PFSK-1 (cell line): ENCODE results near the gene HEATR5B.

Experiments used
- FOXP2 ChIP-seq: optimal IDR thresholded peaks from 2 replicates; pipeline ENCODE3; 2011; ENCODE audit warnings: borderline replicate concordance, control low read depth, inconsistent platforms; ENCODE audit not compliant: insufficient read depth; ENCODE audit errors: extremely low read length, extremely low read depth
- POLR2AphosphoS5 ChIP-seq: IDR thresholded peaks from 2 replicates; pipeline ENCODE4 v1.6.1; 2012; ENCODE audit warnings: low read depth, mild to moderate bottlenecking, control low read depth, low read length, moderate library complexity
- REST ChIP-seq, 2 experiments: IDR thresholded peaks; 2 replicates each; pipeline versions ENCODE4 v1.6.1 to v1.8.0; 2011 to 2012; ENCODE audit warnings: low read depth in 2 of 2, low read length in 2 of 2, control low read depth in 1 of 2, inconsistent platforms in 1 of 2, mild to moderate bottlenecking in 1 of 2, moderate library complexity in 1 of 2; ENCODE audit not compliant: insufficient read depth in 1 of 2
- SIN3A ChIP-seq: IDR thresholded peaks from 2 replicates; pipeline ENCODE4 v1.6.1; 2012; ENCODE audit warnings: mild to moderate bottlenecking, low read length, moderate library complexity, borderline replicate concordance; ENCODE audit not compliant: insufficient read depth
- TAF1 ChIP-seq: IDR thresholded peaks from 2 replicates; pipeline ENCODE4 v1.6.1; 2012; ENCODE audit warnings: low read length, control low read depth, borderline replicate concordance; ENCODE audit not compliant: insufficient read depth

The HEATR5B gene

GRCh38 chr2:37026050-37026449 lies 58.1 kb downstream of the HEATR5B start:
- TF ChIP-seq SIN3A (no peak), FOXP2 (no peak), REST (IDR thresholded peaks at IDR 0.05; ENCODE audit: insufficient read depth in 1 of 2, low read depth in 2 of 2, low read length in 2 of 2) (no peak), POLR2AphosphoS5 (no peak), TAF1 (no peak)

DNA sequence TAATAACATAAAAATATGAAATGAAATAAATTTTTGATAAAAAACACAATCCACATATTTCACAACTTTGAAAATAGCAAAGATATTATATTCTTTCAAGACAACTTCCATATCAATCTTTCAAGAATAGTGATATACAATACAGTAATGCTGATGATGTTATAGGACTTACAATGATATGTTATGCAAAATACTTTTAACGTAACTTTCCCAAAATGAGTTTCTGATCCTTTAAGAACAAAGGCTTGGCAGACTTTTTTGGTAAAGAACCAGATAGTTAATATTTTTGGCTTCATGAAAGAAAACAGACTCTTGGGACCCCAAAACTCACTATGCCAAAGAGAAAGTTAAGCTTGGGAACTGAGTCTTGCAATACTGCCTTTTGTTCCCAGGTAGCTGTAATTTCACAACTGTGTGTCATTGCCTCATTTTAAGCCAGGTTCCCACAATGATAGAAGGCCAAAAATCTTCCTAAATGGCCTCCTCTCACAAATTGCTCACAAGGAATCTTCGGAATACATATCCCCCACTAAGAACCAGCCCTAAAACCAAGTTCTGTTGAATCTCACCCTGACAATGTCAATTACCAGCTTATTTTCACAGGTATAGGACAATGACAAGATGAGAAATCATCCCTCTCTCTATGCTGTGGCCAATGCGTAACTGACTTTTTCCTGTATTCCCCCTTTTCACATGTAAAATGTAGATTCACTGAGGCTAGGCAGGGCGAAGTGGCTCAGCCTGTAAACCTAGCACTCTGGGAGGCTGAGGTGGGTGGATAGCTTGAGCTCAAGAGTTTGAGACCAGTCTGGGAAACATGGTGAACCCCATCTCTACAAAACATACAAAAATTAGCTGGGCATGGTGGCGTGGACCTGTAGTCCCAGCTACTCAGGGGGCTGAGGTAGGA lies 63.0 kb downstream of the HEATR5B start:
- TF ChIP-seq POLR2AphosphoS5 (no peak), TAF1 (no peak), REST (IDR thresholded peaks at IDR 0.05; ENCODE audit: insufficient read depth in 1 of 2, low read depth in 2 of 2, low read length in 2 of 2) (no peak), SIN3A (no peak)

GRCh38 chr2:37020212-37020886 lies 63.8 kb downstream of the HEATR5B start:
- TF ChIP-seq TAF1 (no peak), SIN3A (no peak), FOXP2 (no peak), REST (IDR thresholded peaks at IDR 0.05; ENCODE audit: insufficient read depth in 1 of 2, low read depth in 2 of 2, low read length in 2 of 2) (no peak), POLR2AphosphoS5 (no peak)

DNA sequence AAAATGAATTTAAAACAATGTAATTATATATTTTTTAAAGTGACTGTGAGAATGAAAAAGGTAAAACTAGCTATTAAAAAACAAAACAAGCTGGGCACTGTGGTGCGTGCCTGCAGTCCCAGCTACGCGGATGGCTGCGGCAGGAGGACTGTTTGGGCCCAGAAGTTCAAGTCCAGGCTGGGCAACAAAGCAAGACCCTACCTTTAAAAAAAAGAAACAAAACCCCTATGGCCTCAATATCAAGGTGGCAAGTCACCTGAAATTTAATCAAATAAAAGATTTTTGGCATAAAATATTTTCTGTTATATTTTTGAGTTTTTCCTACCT lies 70.9 kb downstream of the HEATR5B start:
- TF ChIP-seq POLR2AphosphoS5 (no peak), TAF1 (no peak), FOXP2 (no peak), SIN3A (no peak), REST (IDR thresholded peaks at IDR 0.05; ENCODE audit: insufficient read depth in 1 of 2, low read depth in 2 of 2, low read length in 2 of 2) (no peak)
